Nephron (organoid): ENCODE results near the gene KIF23.

Experiments
- H3K27ac Mint-ChIP-seq, 3 experiments: 2 replicates each; pipeline ENCODE4 v1.8.0; 2020; ENCODE audit warnings: mixed read lengths in 3 of 3, mild to moderate bottlenecking in 2 of 3, moderate library complexity in 1 of 3
- H3K27me3 Mint-ChIP-seq: 2 replicates; pipeline ENCODE4 v1.8.0; 2021; ENCODE audit warnings: low read depth, mild to moderate bottlenecking, moderate library complexity, mixed read lengths
- H3K36me3 Mint-ChIP-seq: 2 replicates; pipeline ENCODE4 v1.8.0; 2020; ENCODE audit warnings: low read depth, mixed read lengths
- H3K4me1 Mint-ChIP-seq: 2 replicates; pipeline ENCODE4 v1.8.0; 2020; ENCODE audit warnings: mixed read lengths
- H3K4me3 Mint-ChIP-seq, 3 experiments: 2 replicates each; pipeline ENCODE4 v1.8.0; 2020; ENCODE audit warnings: mild to moderate bottlenecking in 3 of 3, mixed read lengths in 3 of 3, moderate library complexity in 2 of 3
- H3K9me3 Mint-ChIP-seq: 2 replicates; pipeline ENCODE4 v1.8.0; 2020; ENCODE audit warnings: mixed read lengths
- CTCF ChIP-seq, 3 experiments: fragments of 200-600 bp; sonication (generic); IDR thresholded peaks; one replicate each; pipeline ENCODE4 v1.5.0; 2021; ENCODE audit warnings: antibody characterized with exemption in 3 of 3; ENCODE audit not compliant: unreplicated experiment in 3 of 3

Gene KIF23

GRCh38 chr15:69479081-69479480 is 64.9 kb downstream of the KIF23 start:
- Mint-ChIP-seq H3K9me3 (peaks cover 7% of the 10 kb centered on the region), H3K4me3 (no peak overlapping the region), H3K27ac (no peak overlapping the region), H3K4me1 (peaks cover 5% of the 10 kb centered on the region), H3K27me3 (peaks cover 35% of the 10 kb centered on the region), H3K36me3 (peaks cover 5% of the 10 kb centered on the region)
- TF ChIP-seq CTCF (IDR thresholded peaks at IDR 0.05; ENCODE audit: unreplicated experiment in 3 of 3): no peak

- no peak overlapping the region for H3K4me3 Mint-ChIP-seq
- no peak for TF ChIP-seq CTCF (IDR thresholded peaks at IDR 0.05; ENCODE audit: unreplicated experiment in 3 of 3)
- H3K4me1 Mint-ChIP-seq: peaks cover 9% of the 10 kb centered on the region
Measured at GRCh38 chr15:69479971-69480370, 65.8 kb downstream of the KIF23 start.

GRCh38 chr15:69480932-69481331 is 66.8 kb downstream of the KIF23 start:
- peaks cover 5% of the 10 kb centered on the region for H3K36me3 Mint-ChIP-seq
- peaks cover 7% of the 10 kb centered on the region for H3K9me3 Mint-ChIP-seq
- peaks cover 27% of the 10 kb centered on the region for H3K27me3 Mint-ChIP-seq
- H3K4me1 Mint-ChIP-seq: peaks cover 11% of the 10 kb centered on the region
- TF ChIP-seq CTCF (IDR thresholded peaks at IDR 0.05; ENCODE audit: unreplicated experiment in 3 of 3): no peak
- no peak overlapping the region for H3K27ac Mint-ChIP-seq
- no peak overlapping the region for H3K4me3 Mint-ChIP-seq

More at GRCh38 chr15:69479971-69480370, 65.8 kb downstream of the KIF23 start:
- peaks cover 5% of the 10 kb centered on the region for H3K36me3 Mint-ChIP-seq
- peaks cover 31% of the 10 kb centered on the region for H3K27me3 Mint-ChIP-seq
- no peak overlapping the region for H3K27ac Mint-ChIP-seq
- H3K9me3 Mint-ChIP-seq: peaks cover 7% of the 10 kb centered on the region

- Mint-ChIP-seq H3K4me1 (peaks cover 11% of the 10 kb centered on the region), H3K4me3 (no peak overlapping the region), H3K27ac (no peak overlapping the region), H3K9me3 (peaks cover 7% of the 10 kb centered on the region), H3K36me3 (peaks cover 5% of the 10 kb centered on the region), H3K27me3 (peaks cover 27% of the 10 kb centered on the region)
- TF ChIP-seq CTCF (IDR thresholded peaks at IDR 0.05; ENCODE audit: unreplicated experiment in 3 of 3): no peak
Measured at GRCh38 chr15:69482686-69483256, 68.6 kb downstream of the KIF23 start.

- peaks cover 17% of the 10 kb centered on the region for H3K27me3 Mint-ChIP-seq
- H3K4me3 Mint-ChIP-seq: no peak overlapping the region
- peaks cover 10% of the 10 kb centered on the region for H3K4me1 Mint-ChIP-seq
- no peak overlapping the region for H3K27ac Mint-ChIP-seq
- no peak for TF ChIP-seq CTCF (IDR thresholded peaks at IDR 0.05; ENCODE audit: unreplicated experiment in 3 of 3)
- H3K36me3 Mint-ChIP-seq: no peaks in the 10 kb centered on the region
- peaks cover 5% of the 10 kb centered on the region for H3K9me3 Mint-ChIP-seq
Measured at GRCh38 chr15:69484837-69485236, 70.7 kb downstream of the KIF23 start.

GRCh38 chr15:69486481-69487110 is 72.4 kb downstream of the KIF23 start:
- Mint-ChIP-seq H3K9me3 (peaks cover 13% of the 10 kb centered on the region), H3K36me3 (no peaks in the 10 kb centered on the region), H3K4me3 (no peak overlapping the region), H3K27ac (no peak overlapping the region), H3K4me1 (peaks cover 18% of the 10 kb centered on the region), H3K27me3 (peaks cover 6% of the 10 kb centered on the region)
- no peak for TF ChIP-seq CTCF (IDR thresholded peaks at IDR 0.05; ENCODE audit: unreplicated experiment in 3 of 3)
